Effector memory CD8-positive, alpha-beta T cell (primary cell): ENCODE measurements around the gene SLC4A4.

Experiments used
- ATAC-seq: fragments of 150-1000 bp; cut with Tn5 transposase; replicated peaks from 2 replicates; pipeline ENCODE4 v1.10.0; 2021; ENCODE audit warnings: mild to moderate bottlenecking, moderate library complexity
- DNase-seq, 3 experiments: peaks; one replicate each; pipeline ENCODE4 v3.0.0; 2021
- H3K27ac Mint-ChIP-seq, 2 donors: one replicate each; pipeline ENCODE4 v1.8.0; 2022; ENCODE audit warnings: mild to moderate bottlenecking in 2 of 2, mixed read lengths in 2 of 2, moderate library complexity in 2 of 2
- H3K27me3 Mint-ChIP-seq, 2 donors: one replicate each; pipeline ENCODE4 v1.8.0; 2022; ENCODE audit warnings: mixed read lengths in 2 of 2
- H3K36me3 Mint-ChIP-seq: one replicate; pipeline ENCODE4 v1.8.0; 2022; ENCODE audit warnings: mild to moderate bottlenecking, moderate library complexity, mixed read lengths; ENCODE audit not compliant: insufficient read depth
- H3K4me1 Mint-ChIP-seq, 2 donors: one replicate each; pipeline ENCODE4 v1.8.0; 2022; ENCODE audit warnings: low read depth in 2 of 2, mixed read lengths in 2 of 2
- H3K4me3 Mint-ChIP-seq, 2 donors: one replicate each; pipeline ENCODE4 v1.8.0; 2022; ENCODE audit warnings: mild to moderate bottlenecking in 2 of 2, mixed read lengths in 2 of 2, moderate library complexity in 2 of 2
- H3K9me3 Mint-ChIP-seq, 2 donors: one replicate each; pipeline ENCODE4 v1.8.0; 2022; ENCODE audit warnings: mixed read lengths in 2 of 2

The SLC4A4 gene

DNA sequence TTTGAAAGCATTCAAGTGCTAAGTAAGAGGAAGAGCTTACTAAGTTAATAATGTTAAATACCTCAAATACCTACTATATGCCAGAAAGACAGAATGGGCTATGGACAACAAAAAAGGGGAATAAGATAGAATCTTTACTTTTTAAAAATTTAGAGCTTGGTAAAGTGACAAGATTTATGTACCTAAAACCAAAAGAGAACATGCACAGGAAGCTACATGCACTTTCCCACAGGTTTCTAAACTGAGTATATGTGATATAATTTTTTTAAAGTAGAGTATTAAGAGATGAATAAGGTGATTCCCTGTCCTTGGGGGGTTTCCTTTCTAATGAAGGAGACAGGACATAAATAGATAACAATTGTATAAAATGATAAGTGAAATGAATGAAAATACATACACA, 30.7 kb downstream of the SLC4A4 start:
- no peak for DNase-seq
- Mint-ChIP-seq H3K27me3 (no peaks in the 10 kb centered on the region), H3K4me1 (no peaks in the 10 kb centered on the region), H3K36me3 (no peaks in the 10 kb centered on the region), H3K4me3 (no peak overlapping the region), H3K27ac (no peak overlapping the region), H3K9me3 (no peaks in the 10 kb centered on the region)
- ATAC-seq, result no peak

DNA sequence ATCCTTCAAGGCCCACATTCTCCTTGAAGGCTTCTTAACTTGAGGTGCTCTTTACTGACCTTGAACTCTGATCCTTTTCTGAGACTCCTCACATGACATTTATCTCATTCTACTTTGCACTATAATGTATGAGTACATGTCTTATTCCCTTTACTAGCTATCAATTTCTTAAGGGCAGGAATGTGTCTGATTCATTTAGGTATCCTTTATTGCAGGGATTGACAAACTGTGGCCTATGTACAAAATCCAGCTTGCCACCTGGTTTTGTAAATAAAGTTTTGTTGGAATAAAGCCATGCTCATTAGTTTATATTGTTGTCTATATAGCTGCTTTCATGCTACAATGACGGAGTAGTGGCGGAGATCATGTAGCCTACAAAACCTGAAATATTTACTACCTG, 36.7 kb downstream of the SLC4A4 start:
- Mint-ChIP-seq H3K27ac (no peak overlapping the region), H3K27me3 (no peaks in the 10 kb centered on the region), H3K4me3 (no peak overlapping the region), H3K4me1 (no peaks in the 10 kb centered on the region), H3K9me3 (no peaks in the 10 kb centered on the region), H3K36me3 (no peaks in the 10 kb centered on the region)
- no peak for ATAC-seq
- DNase-seq, result no peak

DNA sequence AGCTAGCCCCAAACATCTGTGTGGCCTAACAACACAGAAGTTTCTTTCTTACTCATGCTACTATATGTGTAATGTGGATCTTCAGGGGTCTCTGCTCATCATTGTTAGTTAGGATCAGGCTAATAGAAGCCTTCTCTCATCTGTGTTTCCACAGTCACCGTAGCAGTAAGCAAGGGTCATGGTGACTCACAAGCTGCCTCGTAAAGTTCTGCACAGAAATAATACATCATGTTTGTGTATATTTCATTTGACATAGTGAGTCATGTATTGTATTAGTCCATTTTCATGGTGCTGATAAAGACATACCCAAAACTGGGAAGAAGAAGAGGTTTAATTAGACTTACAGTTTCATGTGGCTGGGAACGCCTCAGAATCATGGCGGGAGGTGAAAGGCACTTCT, 38.7 kb downstream of the SLC4A4 start:
- Mint-ChIP-seq H3K4me3 (no peak overlapping the region), H3K36me3 (no peaks in the 10 kb centered on the region), H3K4me1 (no peaks in the 10 kb centered on the region), H3K9me3 (no peaks in the 10 kb centered on the region), H3K27ac (no peak overlapping the region), H3K27me3 (no peaks in the 10 kb centered on the region)
- no peak for DNase-seq
- no peak for ATAC-seq

DNA sequence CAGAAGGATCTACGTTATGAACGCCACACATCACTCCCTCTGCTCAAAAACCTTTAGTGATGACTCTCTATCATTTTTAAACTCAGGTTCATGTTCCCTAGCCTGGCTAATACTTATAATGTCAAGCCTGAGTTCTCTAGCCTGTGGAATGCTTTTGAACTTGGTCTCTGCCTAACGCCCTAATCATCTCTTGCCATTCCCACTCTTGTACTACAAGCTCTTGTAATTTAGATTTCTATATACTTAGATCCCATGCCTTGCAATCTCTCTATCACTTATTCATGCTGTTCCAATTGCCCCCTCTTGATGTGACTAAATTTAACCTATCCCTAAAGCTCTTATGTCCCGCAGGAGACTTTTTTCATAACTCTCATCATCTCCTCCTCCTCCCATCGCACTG, 40.3 kb downstream of the SLC4A4 start:
- no peak for ATAC-seq

DNA sequence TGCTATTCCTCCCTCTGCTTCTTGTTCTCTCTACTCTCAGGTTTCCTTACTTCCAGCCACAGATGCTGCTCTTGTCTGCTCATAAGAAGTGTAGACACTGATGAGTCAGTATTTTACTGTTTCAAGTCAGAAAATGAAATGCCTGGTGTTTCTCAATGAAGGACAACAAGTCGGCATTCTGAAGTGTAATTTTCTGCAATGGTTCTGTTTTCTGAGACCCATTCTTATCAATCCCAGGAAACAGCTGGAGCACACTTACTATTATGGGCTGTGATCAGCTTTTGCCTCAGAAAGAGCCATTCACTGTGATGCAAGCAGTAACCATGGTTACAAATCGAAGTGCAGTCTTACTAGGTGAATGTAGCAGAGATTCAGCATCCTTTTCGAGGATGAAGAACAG, 42.0 kb downstream of the SLC4A4 start:
- Mint-ChIP-seq H3K36me3 (no peaks in the 10 kb centered on the region), H3K27ac (no peak overlapping the region)

More for the DNA sequence above, 40.3 kb downstream of the SLC4A4 start:
- H3K9me3 Mint-ChIP-seq, result no peaks in the 10 kb centered on the region
- no peaks in the 10 kb centered on the region for H3K36me3 Mint-ChIP-seq
- H3K27ac Mint-ChIP-seq, result no peak overlapping the region
- no peak overlapping the region for H3K4me3 Mint-ChIP-seq
- DNase-seq, result no peak
- H3K4me1 Mint-ChIP-seq, result no peaks in the 10 kb centered on the region
- no peaks in the 10 kb centered on the region for H3K27me3 Mint-ChIP-seq

DNA sequence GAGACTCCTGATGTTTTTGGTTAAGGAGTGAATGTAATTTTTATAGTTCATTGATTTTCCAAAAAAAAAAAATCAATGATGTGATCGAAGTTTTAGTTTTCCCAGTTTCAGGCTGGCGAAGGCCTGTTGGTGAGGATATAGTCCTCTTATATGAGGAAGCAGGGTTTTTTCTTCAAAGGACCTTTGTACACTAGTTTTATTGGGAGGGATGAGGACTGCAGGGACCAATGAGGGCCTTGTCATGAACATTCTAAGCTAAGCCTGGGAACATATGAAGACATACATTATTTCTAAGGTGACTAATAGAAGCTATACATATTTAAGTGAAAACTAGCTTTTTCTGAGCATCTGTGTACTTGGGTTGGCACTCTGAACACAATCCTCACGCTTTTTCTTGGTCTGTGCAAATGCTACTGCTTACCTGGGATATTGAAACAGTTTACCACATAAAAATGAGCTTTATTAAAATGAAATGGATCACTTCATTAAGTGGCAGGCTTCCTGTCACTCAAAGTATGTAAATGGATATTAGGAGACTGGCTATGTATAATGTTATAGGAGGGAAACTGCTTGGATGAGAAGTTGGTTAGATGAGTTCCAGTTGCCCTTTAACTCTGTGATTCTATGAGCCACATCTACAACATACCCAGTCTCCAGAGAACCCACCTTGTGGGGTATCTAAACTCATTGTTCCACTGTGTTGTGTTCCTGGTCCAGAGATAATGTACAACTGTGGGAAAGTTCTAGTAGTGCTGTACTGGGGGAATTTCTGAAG, 43.5 kb downstream of the SLC4A4 start:
- ATAC-seq, result no peak
- no peaks in the 10 kb centered on the region for H3K27me3 Mint-ChIP-seq
- no peaks in the 10 kb centered on the region for H3K9me3 Mint-ChIP-seq
- H3K4me1 Mint-ChIP-seq, result peaks cover 0 to 3% of the 10 kb centered on the region in 2 donors
- H3K36me3 Mint-ChIP-seq, result no peaks in the 10 kb centered on the region
- no peak overlapping the region for H3K4me3 Mint-ChIP-seq
- no peak for DNase-seq
- H3K27ac Mint-ChIP-seq, result no peak overlapping the region

More for the DNA sequence above, 42.0 kb downstream of the SLC4A4 start:
- DNase-seq (no peak), ATAC-seq (no peak)
- H3K4me1 Mint-ChIP-seq, result no peaks in the 10 kb centered on the region
- no peaks in the 10 kb centered on the region for H3K27me3 Mint-ChIP-seq
- no peak overlapping the region for H3K4me3 Mint-ChIP-seq
- H3K9me3 Mint-ChIP-seq, result no peaks in the 10 kb centered on the region

DNA sequence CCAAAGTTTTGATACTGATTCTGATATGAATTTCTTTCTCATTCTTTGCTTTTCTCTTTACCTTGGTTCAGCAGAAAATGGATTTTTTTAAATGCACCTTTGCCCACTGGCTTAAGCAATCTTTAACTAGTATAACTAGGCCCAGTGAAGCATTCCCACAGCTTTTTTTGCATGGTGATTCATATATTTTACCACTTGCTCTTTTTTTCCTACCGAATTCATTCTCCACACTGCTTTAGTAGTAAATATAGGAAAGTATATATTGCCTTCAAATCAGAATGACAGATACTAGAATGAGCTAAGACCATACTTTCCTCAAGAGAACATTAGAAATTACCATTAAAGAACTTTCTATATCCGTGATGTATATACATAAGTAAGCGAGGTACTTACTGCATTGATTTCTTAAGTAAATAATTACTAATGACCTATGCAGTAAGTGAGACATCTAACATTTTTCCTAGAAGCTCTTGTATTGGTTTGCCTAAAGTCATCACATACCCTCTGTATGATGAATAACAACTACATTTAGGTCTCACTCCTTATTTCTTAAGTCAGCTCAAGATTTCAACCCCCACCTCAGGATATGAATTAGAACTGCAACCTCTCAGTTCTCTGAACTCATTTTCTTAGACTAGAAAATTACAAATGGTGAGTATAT, 44.2 kb downstream of the SLC4A4 start:
- no peaks in the 10 kb centered on the region for H3K36me3 Mint-ChIP-seq
- H3K27me3 Mint-ChIP-seq, result no peaks in the 10 kb centered on the region
- H3K4me3 Mint-ChIP-seq, result no peak overlapping the region
- no peaks in the 10 kb centered on the region for H3K9me3 Mint-ChIP-seq
- no peak for DNase-seq
- no peak for ATAC-seq
- H3K4me1 Mint-ChIP-seq, result peaks cover 0 to 3% of the 10 kb centered on the region in 2 donors
- no peak overlapping the region for H3K27ac Mint-ChIP-seq

DNA sequence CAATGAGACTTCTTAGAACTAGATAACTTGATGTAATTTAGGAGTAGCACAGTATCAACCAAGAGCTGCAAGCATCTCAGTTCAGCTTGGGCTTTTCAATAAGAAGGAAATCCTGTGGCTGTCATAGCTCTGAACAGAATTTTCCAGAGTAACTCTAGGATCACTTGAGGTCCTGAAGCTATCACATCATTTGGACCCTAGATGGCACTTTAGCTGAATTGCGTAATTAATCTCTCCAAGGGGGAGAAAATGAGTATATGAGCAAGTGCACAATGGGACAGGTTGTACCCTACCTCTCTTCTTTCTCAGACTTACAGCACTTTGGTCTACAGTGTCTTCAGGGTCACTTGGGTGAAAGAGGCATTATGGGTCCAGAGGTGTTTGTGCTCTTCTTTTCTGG, 45.2 kb downstream of the SLC4A4 start:
- Mint-ChIP-seq H3K27me3 (no peaks in the 10 kb centered on the region), H3K4me1 (peaks cover 0 to 3% of the 10 kb centered on the region in 2 donors), H3K4me3 (no peak overlapping the region)

DNA sequence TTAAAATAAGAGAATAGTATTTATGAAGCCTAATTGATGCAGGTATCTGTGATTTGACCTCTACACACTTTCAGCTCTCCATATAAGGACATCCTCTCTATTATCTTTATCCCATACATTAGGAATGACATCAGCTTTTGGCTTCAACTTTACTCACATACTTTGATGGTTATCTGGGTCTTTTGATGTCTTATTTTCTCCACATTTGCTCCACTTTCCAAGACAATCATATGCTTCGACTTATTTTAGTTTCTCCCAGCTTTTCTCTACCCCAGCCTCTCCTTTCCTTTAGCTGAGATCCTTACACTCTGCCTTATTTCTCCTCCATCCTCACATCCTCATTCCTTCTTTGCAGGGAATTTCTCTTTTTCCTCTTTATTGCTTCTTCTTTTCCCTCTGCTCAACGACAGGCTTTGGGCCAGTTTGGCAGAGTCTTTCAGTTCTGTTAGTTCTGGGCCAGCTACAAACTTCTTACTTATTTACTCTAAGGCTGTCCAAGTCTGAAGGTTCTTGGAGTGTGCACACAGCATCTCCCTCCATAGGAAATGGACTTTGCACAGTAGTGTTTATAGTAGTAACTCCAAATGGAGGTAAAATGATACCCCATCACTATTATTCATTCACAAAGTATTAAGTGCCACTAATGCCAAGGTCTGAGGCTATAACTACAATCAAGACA, 50.5 kb downstream of the SLC4A4 start:
- Mint-ChIP-seq H3K27ac (no peak overlapping the region), H3K4me3 (no peak overlapping the region), H3K4me1 (peaks cover 0 to 3% of the 10 kb centered on the region in 2 donors), H3K9me3 (no peaks in the 10 kb centered on the region), H3K27me3 (no peaks in the 10 kb centered on the region), H3K36me3 (no peaks in the 10 kb centered on the region)
- no peak for DNase-seq
- ATAC-seq, result no peak

More for the DNA sequence above, 45.2 kb downstream of the SLC4A4 start:
- DNase-seq (no peak), ATAC-seq (no peak)
- Mint-ChIP-seq H3K36me3 (no peaks in the 10 kb centered on the region), H3K27ac (no peak overlapping the region), H3K9me3 (no peaks in the 10 kb centered on the region)

DNA sequence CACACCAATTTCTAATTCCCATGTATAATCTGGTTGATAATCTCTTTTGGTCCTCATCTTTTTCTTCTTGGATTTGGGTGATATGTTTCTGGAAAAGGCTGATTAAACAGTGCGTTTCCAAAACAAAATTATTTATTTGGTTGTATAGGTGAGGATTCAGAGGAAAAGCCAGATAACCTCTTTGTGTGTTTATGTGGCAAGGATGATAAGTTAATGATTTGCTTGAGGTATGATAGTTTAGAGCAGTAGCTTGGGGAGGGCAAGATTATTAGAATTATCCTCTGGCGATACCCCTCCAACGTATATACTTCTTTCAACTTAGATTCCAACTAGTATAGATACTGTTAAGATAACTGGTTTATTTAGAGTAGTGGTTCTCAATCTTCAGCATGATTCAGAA, 53.3 kb downstream of the SLC4A4 start:
- no peak for DNase-seq
- ATAC-seq, result no peak
- Mint-ChIP-seq H3K36me3 (no peaks in the 10 kb centered on the region), H3K4me1 (peaks cover 0 to under 1% of the 10 kb centered on the region in 2 donors), H3K27ac (no peak overlapping the region), H3K27me3 (no peaks in the 10 kb centered on the region), H3K9me3 (no peaks in the 10 kb centered on the region), H3K4me3 (no peak overlapping the region)

DNA sequence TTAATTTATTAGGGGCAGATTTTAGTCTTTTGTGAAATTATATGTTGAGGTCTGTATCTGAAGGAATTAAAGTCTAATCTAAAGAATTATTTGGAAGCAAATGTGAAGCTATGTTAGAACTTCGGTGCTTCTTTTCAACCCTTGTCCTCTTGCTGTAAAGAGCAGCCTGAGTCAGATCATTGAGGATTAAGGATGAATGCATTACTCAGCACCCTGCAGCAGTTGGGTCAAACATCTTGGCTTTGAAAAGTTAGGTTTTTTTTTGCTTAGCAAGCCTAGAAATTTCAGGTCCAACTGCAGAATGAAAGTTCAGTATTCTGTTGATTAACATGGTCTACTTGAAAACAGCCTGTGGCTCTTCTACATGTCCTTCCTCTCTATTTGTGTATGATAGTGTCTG, 57.6 kb downstream of the SLC4A4 start:
- H3K27ac Mint-ChIP-seq, result no peak overlapping the region
- no peaks in the 10 kb centered on the region for H3K4me1 Mint-ChIP-seq
- H3K9me3 Mint-ChIP-seq, result no peaks in the 10 kb centered on the region
- no peaks in the 10 kb centered on the region for H3K27me3 Mint-ChIP-seq
- no peak overlapping the region for H3K4me3 Mint-ChIP-seq
- H3K36me3 Mint-ChIP-seq, result no peaks in the 10 kb centered on the region
- no peak for DNase-seq
- ATAC-seq, result no peak

DNA sequence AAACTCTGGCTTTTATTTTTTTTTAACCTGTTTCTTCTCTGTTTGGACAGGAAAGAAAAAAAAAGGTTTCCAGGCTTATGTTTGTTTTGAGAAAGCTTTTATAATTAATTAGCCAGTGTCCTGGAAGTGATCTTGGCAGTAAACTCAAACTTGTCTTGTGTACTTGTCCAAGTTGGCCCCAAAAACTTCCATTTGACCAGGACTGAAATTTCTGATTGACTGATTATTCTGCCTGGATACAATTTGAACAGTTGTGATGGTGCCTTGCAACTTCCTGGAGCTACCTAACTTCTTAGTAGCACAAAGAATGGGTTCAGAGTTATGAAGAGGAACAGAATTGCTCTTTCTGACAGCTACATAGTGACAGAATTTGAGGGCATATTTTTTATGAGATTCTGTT, 62.0 kb downstream of the SLC4A4 start:
- H3K27me3 Mint-ChIP-seq, result no peaks in the 10 kb centered on the region
- no peaks in the 10 kb centered on the region for H3K9me3 Mint-ChIP-seq
- H3K4me3 Mint-ChIP-seq, result no peak overlapping the region
- H3K36me3 Mint-ChIP-seq, result no peaks in the 10 kb centered on the region
- ATAC-seq (no peak), DNase-seq (no peak)
- H3K27ac Mint-ChIP-seq, result no peak overlapping the region
- H3K4me1 Mint-ChIP-seq, result peaks cover 0 to 3% of the 10 kb centered on the region in 2 donors

DNA sequence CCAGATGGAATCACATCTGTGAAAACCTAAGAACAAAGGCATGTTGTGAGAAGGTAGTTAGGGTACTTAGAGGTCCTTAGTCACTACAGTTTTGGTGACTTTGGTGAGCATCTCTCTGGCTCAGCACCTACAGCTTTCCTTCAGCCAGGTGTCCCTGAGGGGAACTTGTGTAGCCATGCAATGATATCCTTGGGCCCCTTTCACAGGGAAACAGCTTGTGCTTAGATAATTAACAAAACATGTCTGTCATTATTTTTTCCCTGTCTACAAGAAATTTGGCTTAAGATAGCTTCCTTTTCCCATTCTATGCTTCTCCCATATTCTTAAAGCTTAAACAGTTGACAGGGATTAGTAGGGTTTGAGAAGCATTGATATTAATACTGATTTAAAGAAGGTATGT, 63.8 kb downstream of the SLC4A4 start:
- H3K4me1 Mint-ChIP-seq, result peaks cover 0 to 12% of the 10 kb centered on the region in 2 donors

DNA sequence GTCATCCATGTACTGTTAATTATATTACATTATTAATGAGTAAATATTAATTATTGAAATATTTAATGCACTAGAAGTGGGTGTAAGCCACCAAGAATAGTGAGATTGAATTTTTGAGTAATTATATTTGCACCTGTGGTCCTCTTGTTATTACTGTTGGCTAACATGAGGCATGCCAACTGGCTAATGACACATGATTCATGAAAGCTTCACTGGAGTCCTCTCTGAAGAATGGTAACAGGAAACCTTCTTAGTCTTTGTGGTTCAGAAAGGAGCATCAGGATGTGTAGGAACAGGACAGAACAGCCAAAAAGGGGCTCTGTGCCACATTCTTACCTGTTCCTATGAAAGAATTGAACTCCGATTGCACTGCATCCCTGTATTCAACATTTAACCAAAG, 65.2 kb downstream of the SLC4A4 start:
- Mint-ChIP-seq H3K9me3 (peaks cover 6 to 7% of the 10 kb centered on the region in 2 donors), H3K27ac (no peak overlapping the region), H3K4me3 (no peak overlapping the region), H3K36me3 (no peaks in the 10 kb centered on the region), H3K27me3 (no peaks in the 10 kb centered on the region), H3K4me1 (peaks cover 0 to 12% of the 10 kb centered on the region in 2 donors)
- DNase-seq (no peak), ATAC-seq (no peak)

More for the DNA sequence above, 63.8 kb downstream of the SLC4A4 start:
- Mint-ChIP-seq H3K36me3 (no peaks in the 10 kb centered on the region), H3K9me3 (no peaks in the 10 kb centered on the region), H3K27me3 (no peaks in the 10 kb centered on the region), H3K4me3 (no peak overlapping the region), H3K27ac (no peak overlapping the region)
- DNase-seq (no peak), ATAC-seq (no peak)
